ENCODE results near the gene AMN.

- TF ChIP-seq EZH2phosphoT487 (IDR thresholded peaks at IDR 0.05; ENCODE audit: borderline replicate concordance, low read depth, low read length) = no peak
- no peak for TF ChIP-seq CTCF (conservative IDR thresholded peaks at IDR 0.05; ENCODE audit: low read length)
These were observed 1.5 kb upstream of the AMN start for GRCh38 chr14:102920998-102921304.
